H9 (cell line): Measurements from ENCODE around the gene TNRC6A. TPM values are rescaled to one million over a fixed set of nuclear protein-coding genes. Genes with fewer than 3 reads are reported as not detected.

ENCODE experiments used
- DNase-seq: peaks from one replicate; pipeline ENCODE4 v3.0.0-alpha.2; 2017
- H2AFZ ChIP-seq: one replicate; pipeline ENCODE4 v1.6.1; 2013; ENCODE audit warnings: mild to moderate bottlenecking, low read length, control low read depth, moderate library complexity
- H2AK5ac ChIP-seq: 2 replicates; pipeline ENCODE4 v1.6.1; 2013; ENCODE audit warnings: low read length, control low read depth, mixed read lengths; ENCODE audit not compliant: insufficient read length
- H2BK120ac ChIP-seq: one replicate; pipeline ENCODE4 v1.6.1; 2013; ENCODE audit warnings: low read depth, mild to moderate bottlenecking, low read length, control low read depth, inconsistent platforms; ENCODE audit not compliant: poor library complexity, severe bottlenecking
- H2BK12ac ChIP-seq: 2 replicates; pipeline ENCODE4 v1.6.1; 2013; ENCODE audit warnings: low read length, control low read depth, mixed read lengths, low read depth; ENCODE audit not compliant: insufficient read length
- H2BK15ac ChIP-seq: 2 replicates; pipeline ENCODE4 v1.6.1; 2013; ENCODE audit warnings: low read depth, low read length, control low read depth
- H2BK20ac ChIP-seq: one replicate; pipeline ENCODE4 v1.6.1; 2013; ENCODE audit warnings: low read depth, mild to moderate bottlenecking, low read length, control low read depth, inconsistent platforms; ENCODE audit not compliant: poor library complexity, severe bottlenecking
- H2BK5ac ChIP-seq: 2 replicates; pipeline ENCODE4 v1.6.1; 2013; ENCODE audit warnings: low read length, control low read depth, mixed read lengths; ENCODE audit not compliant: insufficient read length
- H3K14ac ChIP-seq: 2 replicates; pipeline ENCODE4 v1.6.1; 2013; ENCODE audit warnings: low read length, control low read depth; ENCODE audit not compliant: insufficient read depth
- H3K18ac ChIP-seq: 2 replicates; pipeline ENCODE4 v1.6.1; 2013; ENCODE audit warnings: low read depth, mild to moderate bottlenecking, mixed read lengths, low read length, control low read depth; ENCODE audit not compliant: insufficient read length
- H3K23ac ChIP-seq: 2 replicates; pipeline ENCODE4 v1.6.1; 2013; ENCODE audit warnings: low read length, control low read depth, mixed read lengths, low read depth; ENCODE audit not compliant: insufficient read length
- H3K23me2 ChIP-seq: 2 replicates; pipeline ENCODE4 v1.6.1; 2013; ENCODE audit warnings: low read depth, mild to moderate bottlenecking, mixed read lengths, low read length, control low read depth; ENCODE audit not compliant: insufficient read length, poor library complexity, severe bottlenecking
- H3K27ac ChIP-seq: 2 replicates; pipeline ENCODE4 v1.5.1; 2013; ENCODE audit warnings: low read length, control low read depth, mixed read lengths, low read depth; ENCODE audit not compliant: insufficient read length
- H3K27me3 ChIP-seq: 2 replicates; pipeline ENCODE4 v1.6.1; 2013; ENCODE audit warnings: low read length, control low read depth, inconsistent platforms; ENCODE audit not compliant: insufficient read depth
- H3K4ac ChIP-seq: 2 replicates; pipeline ENCODE4 v1.6.1; 2013; ENCODE audit warnings: low read depth, mild to moderate bottlenecking, control low read depth, inconsistent platforms, low read length, moderate library complexity
- H3K4me1 ChIP-seq: 2 replicates; pipeline ENCODE4 v1.6.1; 2013; ENCODE audit warnings: low read length, control low read depth, inconsistent platforms; ENCODE audit not compliant: insufficient read depth
- H3K4me2 ChIP-seq: 2 replicates; pipeline ENCODE4 v1.6.1; 2013; ENCODE audit warnings: low read length, control low read depth, mixed read lengths; ENCODE audit not compliant: insufficient read length, insufficient read depth
- H3K56ac ChIP-seq: 2 replicates; pipeline ENCODE4 v1.6.1; 2013; ENCODE audit warnings: low read depth, mild to moderate bottlenecking, mixed read lengths, low read length, control low read depth; ENCODE audit not compliant: insufficient read length
- H3K79me1 ChIP-seq: 2 replicates; pipeline ENCODE4 v1.6.1; 2013; ENCODE audit warnings: low read depth, mild to moderate bottlenecking, moderate library complexity, low read length, control low read depth, inconsistent platforms; ENCODE audit not compliant: insufficient read depth, poor library complexity, severe bottlenecking
- H3K79me2 ChIP-seq: 2 replicates; pipeline ENCODE4 v1.6.1; 2013; ENCODE audit warnings: low read length, control low read depth, inconsistent platforms; ENCODE audit not compliant: insufficient read depth
- H3K9ac ChIP-seq: 2 replicates; pipeline ENCODE4 v1.6.1; 2013; ENCODE audit warnings: low read length, control low read depth, mixed read lengths; ENCODE audit not compliant: insufficient read length; ENCODE audit errors: extremely low read depth
- H3K9me3 ChIP-seq: one replicate; pipeline ENCODE4 v1.6.1; 2013; ENCODE audit warnings: low read depth, low read length, inconsistent platforms; ENCODE audit not compliant: control insufficient read depth
- H3T11ph ChIP-seq: one replicate; pipeline ENCODE4 v1.6.1; 2013; ENCODE audit warnings: mild to moderate bottlenecking, low read length, control low read depth, inconsistent platforms
- H4K20me1 ChIP-seq: one replicate; pipeline ENCODE4 v1.6.1; 2013; ENCODE audit not compliant: control insufficient read depth, insufficient read length, insufficient read depth
- H4K5ac ChIP-seq: 2 replicates; pipeline ENCODE4 v1.6.1; 2013; ENCODE audit warnings: low read depth, mild to moderate bottlenecking, mixed read lengths, low read length, control low read depth; ENCODE audit not compliant: insufficient read length
- H4K8ac ChIP-seq: replicated peaks from 2 replicates; pipeline ENCODE4 v1.6.1; 2013; ENCODE audit warnings: low read length, control low read depth, mixed read lengths, low read depth; ENCODE audit not compliant: insufficient read length
- H4K91ac ChIP-seq: 2 replicates; pipeline ENCODE4 v1.6.1; 2013; ENCODE audit warnings: low read depth, mild to moderate bottlenecking, moderate library complexity, mixed read lengths, low read length, control low read depth; ENCODE audit not compliant: insufficient read length
- H3K27ac Mint-ChIP-seq, 3 experiments: 2 replicates in 2 of 3; 3 replicates in 1 of 3; pipeline ENCODE4 v1.8.0; 2020 to 2021; ENCODE audit warnings: mixed read lengths in 3 of 3, mild to moderate bottlenecking in 1 of 3, moderate library complexity in 1 of 3
- H3K27me3 Mint-ChIP-seq: 2 replicates; pipeline ENCODE4 v1.8.0; 2021; ENCODE audit warnings: low read depth, mild to moderate bottlenecking, moderate library complexity, mixed read lengths
- H3K36me3 Mint-ChIP-seq, 3 experiments: 2 replicates in 2 of 3; 3 replicates in 1 of 3; pipeline ENCODE4 v1.8.0; 2020 to 2021; ENCODE audit warnings: low read depth in 3 of 3, mixed read lengths in 3 of 3; ENCODE audit not compliant: insufficient read depth in 1 of 3
- H3K4me1 Mint-ChIP-seq, 2 experiments: 2 replicates each; pipeline ENCODE4 v1.8.0; 2020; ENCODE audit warnings: mixed read lengths in 2 of 2
- H3K4me3 Mint-ChIP-seq, 2 experiments: 2 replicates in 1 of 2; 3 replicates in 1 of 2; pipeline ENCODE4 v1.8.0; 2020 to 2021; ENCODE audit warnings: mild to moderate bottlenecking in 2 of 2, mixed read lengths in 2 of 2, moderate library complexity in 1 of 2
- H3K9me3 Mint-ChIP-seq, 2 experiments: 2 replicates in 1 of 2; 3 replicates in 1 of 2; pipeline ENCODE4 v1.8.0; 2020; ENCODE audit warnings: mild to moderate bottlenecking in 2 of 2, mixed read lengths in 2 of 2, moderate library complexity in 1 of 2
- CTCF ChIP-seq: fragments of 200-600 bp; sonication (generic); conservative IDR thresholded peaks from 3 replicates; pipeline ENCODE4 v1.8.0; 2021; ENCODE audit warnings: antibody characterized with exemption, mild to moderate bottlenecking
- total RNA-seq: library from RNA; stranded (reverse); gene quantifications from 2 replicates; pipeline ENCODE4 v1.2.1, GENCODE V29; 2021

TNRC6A gene
- total RNA-seq, 1 experiment from 2014 or later: 114 TPM

GRCh38 chr16:24841291-24841690, 111.8 kb downstream of the TNRC6A start:
- no peak overlapping the region for H3K18ac ChIP-seq
- no peaks in the 10 kb centered on the region; the same call in 1 of the 2 replicates for H3K27me3 Mint-ChIP-seq
- no peak overlapping the region for H4K8ac ChIP-seq
- H4K91ac ChIP-seq: no peak overlapping the region
- H2BK5ac ChIP-seq: no peak overlapping the region
- H3K79me2 ChIP-seq: no peaks in the 10 kb centered on the region
- H3K9me3 Mint-ChIP-seq: no peaks in the 10 kb centered on the region; a peak in 1 of 5 replicates
- TF ChIP-seq CTCF: no peak
- H3K4me3 Mint-ChIP-seq: no peak overlapping the region
- no peaks in the 10 kb centered on the region for H3K27me3 ChIP-seq
- H2BK12ac ChIP-seq: no peak overlapping the region
- H3K79me1 ChIP-seq: no peaks in the 10 kb centered on the region
- no peak overlapping the region for H3K4ac ChIP-seq
- no peak overlapping the region for H4K5ac ChIP-seq
- no peak overlapping the region for H3K4me2 ChIP-seq
- H3K4me1 Mint-ChIP-seq: peaks cover 0 to 4% of the 10 kb centered on the region in 2 experiments; a peak in 1 of 4 replicates
- no peak overlapping the region for H3T11ph ChIP-seq
- H2AFZ ChIP-seq: no peak overlapping the region
- no peak overlapping the region for H2AK5ac ChIP-seq
- H3K9ac ChIP-seq: no peak overlapping the region
- H3K56ac ChIP-seq: no peak overlapping the region
- H3K4me1 ChIP-seq: no peaks in the 10 kb centered on the region
- H2BK20ac ChIP-seq: no peak overlapping the region
- H3K23me2 ChIP-seq: no peaks in the 10 kb centered on the region
- DNase-seq: no peak
- no peaks in the 10 kb centered on the region for H3K9me3 ChIP-seq
- H3K23ac ChIP-seq: no peak overlapping the region
- no peak overlapping the region for H3K27ac Mint-ChIP-seq
- no peak overlapping the region for H2BK120ac ChIP-seq
- no peak overlapping the region for H3K27ac ChIP-seq
- H4K20me1 ChIP-seq: no peaks in the 10 kb centered on the region
- H3K36me3 Mint-ChIP-seq: no peaks in the 10 kb centered on the region
- no peak overlapping the region for H3K14ac ChIP-seq
- no peak overlapping the region for H2BK15ac ChIP-seq
